H1 (cell line): Measurements from ENCODE around the gene PRKN. TPM values are rescaled to one million over a fixed set of nuclear protein-coding genes. Genes with fewer than 3 reads are reported as not detected.

Source experiments
- CHD2 ChIP-seq: IDR thresholded peaks from 2 replicates; pipeline ENCODE4 v1.6.1; 2012; ENCODE audit warnings: low read length, improper control_type of control experiment
- TEAD4 ChIP-seq: IDR thresholded peaks from 2 replicates; pipeline ENCODE4 v1.6.1; 2012; ENCODE audit warnings: low read depth, low read length, inconsistent platforms, mixed read lengths
- polyA plus RNA-seq, 7 experiments: library from polyadenylated mRNA; depleted of rRNA in 3 of 7; stranded (reverse) in 5 of 7; unstranded in 2 of 7; fragments of >200 nt in 5 of 7; fragments of 200-250 nt in 2 of 7; gene quantifications; 1 replicate in 5 of 7; 2 replicates in 1 of 7; 4 replicates in 1 of 7; pipeline versions ENCODE4 v1.2.1 to v1.2.3, GENCODE V29; 2011 to 2013; ENCODE audit warnings: missing spikeins in 2 of 7, mixed read lengths in 2 of 7
- total RNA-seq: library from RNA; stranded (reverse); fragmentation: NEBNext Ultra II Directional; extraction: Animal tissue kit (Norgen Biotek cat#: 25700); gene quantifications from 2 replicates; pipeline ENCODE4 v1.2.1, GENCODE V29; 2021

Gene PRKN
- total and polyA plus RNA-seq, 2 of the 8 experiments (the other 6 are each of a cell fraction or from before 2014, with no cell fraction given): 0.13 to 0.29 TPM

GRCh38 chr6:161338015-161338414, 1389.6 kb downstream of the PRKN start (continued):
- TF ChIP-seq CHD2 (no peak), TEAD4 (no peak)
